ENCODE results near the gene ZNF451.
"Not testable (repeated sequence)": the region's sequence is repeated elsewhere in the genome, so short reads cannot be mapped to it uniquely, and the experiment has no call there.

ZNF451 gene, protein sequence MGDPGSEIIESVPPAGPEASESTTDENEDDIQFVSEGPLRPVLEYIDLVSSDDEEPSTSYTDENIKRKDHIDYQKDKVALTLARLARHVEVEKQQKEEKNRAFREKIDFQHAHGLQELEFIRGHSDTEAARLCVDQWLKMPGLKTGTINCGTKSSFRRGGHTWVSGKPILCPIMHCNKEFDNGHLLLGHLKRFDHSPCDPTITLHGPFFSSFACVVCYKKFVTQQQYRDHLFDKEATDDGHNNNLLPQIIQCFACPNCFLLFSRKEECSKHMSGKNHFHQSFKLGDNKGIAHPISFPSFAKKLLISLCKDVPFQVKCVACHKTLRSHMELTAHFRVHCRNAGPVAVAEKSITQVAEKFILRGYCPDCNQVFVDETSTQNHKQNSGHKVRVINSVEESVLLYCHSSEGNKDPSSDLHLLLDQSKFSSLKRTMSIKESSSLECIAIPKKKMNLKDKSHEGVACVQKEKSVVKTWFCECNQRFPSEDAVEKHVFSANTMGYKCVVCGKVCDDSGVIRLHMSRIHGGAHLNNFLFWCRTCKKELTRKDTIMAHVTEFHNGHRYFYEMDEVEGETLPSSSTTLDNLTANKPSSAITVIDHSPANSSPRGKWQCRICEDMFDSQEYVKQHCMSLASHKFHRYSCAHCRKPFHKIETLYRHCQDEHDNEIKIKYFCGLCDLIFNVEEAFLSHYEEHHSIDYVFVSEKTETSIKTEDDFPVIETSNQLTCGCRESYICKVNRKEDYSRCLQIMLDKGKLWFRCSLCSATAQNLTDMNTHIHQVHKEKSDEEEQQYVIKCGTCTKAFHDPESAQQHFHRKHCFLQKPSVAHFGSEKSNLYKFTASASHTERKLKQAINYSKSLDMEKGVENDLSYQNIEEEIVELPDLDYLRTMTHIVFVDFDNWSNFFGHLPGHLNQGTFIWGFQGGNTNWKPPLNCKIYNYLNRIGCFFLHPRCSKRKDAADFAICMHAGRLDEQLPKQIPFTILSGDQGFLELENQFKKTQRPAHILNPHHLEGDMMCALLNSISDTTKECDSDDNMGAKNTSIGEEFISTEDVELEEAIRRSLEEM

DNA sequence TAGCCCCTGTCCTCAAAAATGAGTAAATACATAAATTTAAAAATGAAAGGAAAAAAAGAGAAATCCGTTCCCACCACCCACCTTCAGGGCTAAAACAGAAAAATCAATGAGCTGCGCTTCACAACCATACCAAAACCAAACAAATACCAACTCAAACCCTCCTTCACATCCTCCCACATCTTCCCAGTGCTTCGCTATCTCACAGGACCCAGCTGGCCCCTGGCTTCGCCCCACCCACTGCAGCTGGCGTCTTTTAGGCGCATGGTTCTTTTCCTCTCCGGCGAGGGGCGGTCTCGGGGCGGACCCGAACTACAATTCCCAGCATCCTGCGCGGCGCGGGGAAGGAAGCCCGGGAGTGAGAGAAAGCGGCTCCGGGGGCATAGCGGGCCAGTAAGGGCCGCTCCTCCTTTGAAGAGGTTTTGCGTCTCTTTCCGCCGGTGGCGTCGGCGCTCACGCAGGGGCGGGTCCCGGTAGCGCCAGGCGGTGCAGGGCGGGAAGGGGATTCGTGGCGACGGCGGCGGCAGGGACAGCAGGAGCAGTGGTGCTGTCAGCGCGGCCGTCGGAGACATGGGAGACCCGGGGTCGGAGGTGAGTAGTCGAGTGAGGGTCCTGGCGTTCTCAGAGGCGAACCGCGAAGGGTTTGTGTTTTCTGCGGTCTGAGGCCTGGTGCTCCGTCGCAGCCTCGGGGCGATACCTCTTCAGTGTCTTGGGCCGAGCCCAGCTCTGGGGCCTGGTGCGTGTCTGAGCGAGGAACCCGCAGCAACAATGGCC is at the start of gene ZNF451:
TSS of gene ZNF451 (plus strand) at position 502 of the 771 bp plus-strand sequence. CDS start at position 568, 66 bp downstream.
- DNase-seq (ENCODE audit: low read depth in 2 of 2, low spot score in 1 of 2), result peak; percentile 92 to 93

DNA sequence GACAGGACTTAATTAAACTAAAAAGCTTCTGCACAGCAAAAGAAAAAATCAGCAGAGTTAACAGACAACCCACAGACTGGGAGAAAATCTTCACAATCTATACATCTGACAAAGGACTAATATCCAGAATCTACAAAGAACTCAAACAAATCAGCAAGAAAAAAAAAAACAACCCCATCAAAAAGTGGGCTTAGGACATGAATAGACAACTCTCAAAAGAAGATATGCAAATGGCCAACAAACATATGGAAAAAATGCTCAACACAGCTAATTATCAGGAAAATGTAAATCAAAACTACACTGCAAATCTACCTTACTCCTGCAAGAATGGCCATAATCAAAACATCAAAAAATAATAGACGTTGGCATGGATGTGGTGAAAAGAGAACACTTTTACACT is 45.9 kb upstream of the ZNF451 start:
- not testable (repeated sequence) for DNase-seq (ENCODE audit: low read depth in 2 of 2, low spot score in 1 of 2)

DNA sequence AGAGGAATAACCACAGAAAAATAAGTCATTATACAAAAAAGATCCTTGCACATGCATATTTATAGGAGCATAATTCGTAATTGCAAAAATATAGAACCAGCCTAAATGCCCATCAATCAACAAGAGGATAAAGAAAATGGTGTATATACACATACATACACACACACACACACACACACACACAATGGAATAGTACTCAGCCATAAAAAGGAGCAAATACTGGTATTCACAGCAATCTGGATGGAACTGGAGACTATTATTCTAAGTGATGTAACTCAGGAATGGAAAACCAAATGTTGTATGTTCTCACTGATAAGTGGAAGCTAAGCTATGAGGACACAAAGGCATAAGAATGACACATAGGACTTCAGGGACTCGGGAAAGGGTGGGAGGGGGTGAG is 45.4 kb upstream of the ZNF451 start:
- DNase-seq (ENCODE audit: low read depth in 2 of 2, low spot score in 1 of 2), result no peak

DNA sequence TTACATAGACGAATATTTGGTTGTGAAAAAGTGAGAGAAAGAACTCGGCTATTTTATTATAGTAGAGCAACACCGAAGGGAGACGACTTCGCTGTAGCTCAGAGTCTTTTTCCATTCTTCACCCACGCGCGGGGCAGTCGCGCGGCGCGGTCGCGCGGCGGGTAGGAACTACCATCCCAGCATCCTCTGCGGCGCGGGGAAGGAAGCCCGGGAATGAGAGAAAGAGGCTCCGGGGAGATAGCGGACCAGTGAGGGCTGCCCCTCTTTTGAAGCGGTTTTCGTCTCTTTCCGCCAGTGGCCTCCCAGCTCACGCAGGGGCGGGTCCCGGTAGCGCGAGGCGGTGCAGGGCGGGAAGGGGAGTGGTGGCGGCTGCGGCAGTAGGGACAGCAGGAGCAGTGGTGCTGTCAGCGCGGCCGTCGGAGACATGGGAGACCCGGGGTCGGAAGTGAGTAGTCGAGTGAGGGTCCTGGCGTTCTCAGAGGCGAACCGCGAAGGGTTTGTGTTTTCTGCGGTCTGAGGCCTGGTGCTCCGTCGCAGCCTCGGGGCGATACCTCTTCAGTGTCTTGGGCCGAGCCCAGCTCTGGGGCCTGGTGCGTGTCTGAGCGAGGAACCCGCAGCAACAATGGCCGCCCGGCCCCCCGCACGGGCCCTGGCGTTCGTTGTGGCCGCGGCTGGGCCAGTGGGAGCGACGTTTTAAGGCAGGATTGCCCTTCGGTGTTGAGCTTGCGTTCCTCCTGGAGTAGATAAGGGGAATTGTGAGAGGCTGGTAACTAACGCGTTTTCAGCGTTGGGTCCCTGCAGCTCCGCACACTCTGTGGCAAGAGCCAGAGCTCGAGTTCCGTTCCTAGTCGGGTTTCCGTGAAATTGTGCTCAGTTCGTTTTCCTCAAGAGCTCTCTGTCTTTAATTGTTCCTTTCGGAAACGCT is 43.4 kb upstream of the ZNF451 start, which contains the start of gene KIAA1586:
TSS of gene KIAA1586 (plus strand) at position 362 of the 925 bp plus-strand sequence. CDS start at position 425, 63 bp downstream.
- DNase-seq (ENCODE audit: low read depth in 2 of 2, low spot score in 1 of 2), result peak; percentile 49 to 65

DNA sequence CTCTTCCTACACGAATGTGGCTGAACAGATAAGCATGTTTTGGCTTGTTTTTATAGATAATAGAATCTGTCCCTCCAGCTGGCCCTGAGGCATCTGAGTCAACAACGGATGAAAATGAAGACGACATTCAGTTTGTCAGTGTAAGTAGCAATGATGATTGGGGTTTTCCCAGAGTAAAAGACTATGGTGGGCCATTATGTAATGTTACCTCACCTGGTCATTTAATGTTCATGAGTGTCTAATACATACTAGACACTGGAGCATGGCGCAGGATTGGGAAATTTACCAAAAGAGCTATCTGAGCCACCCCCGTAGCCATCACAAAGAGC is 42.8 kb upstream of the ZNF451 start:
- not testable (repeated sequence) for DNase-seq (ENCODE audit: low read depth in 2 of 2, low spot score in 1 of 2)

DNA sequence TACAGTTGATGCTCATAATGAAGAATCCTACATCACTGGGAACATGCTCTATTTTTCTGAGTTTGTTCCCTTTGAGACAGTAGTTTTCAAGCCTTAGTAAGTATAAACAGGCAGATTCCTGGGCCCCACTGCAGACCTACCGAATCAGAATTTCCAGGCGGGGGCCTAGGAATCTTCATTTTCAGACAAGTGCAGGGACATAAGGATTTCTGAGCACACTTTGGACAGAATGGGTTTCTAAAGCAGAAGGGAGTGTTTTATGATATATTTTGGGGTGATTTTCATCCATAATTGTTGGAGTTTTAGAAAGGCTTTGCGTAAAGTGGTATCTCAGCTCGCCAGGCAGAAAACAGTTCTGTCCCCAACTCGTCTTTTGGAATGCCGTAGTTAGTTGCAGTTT is 42.1 kb upstream of the ZNF451 start:
- not testable (repeated sequence) for DNase-seq (ENCODE audit: low read depth in 2 of 2, low spot score in 1 of 2)

DNA sequence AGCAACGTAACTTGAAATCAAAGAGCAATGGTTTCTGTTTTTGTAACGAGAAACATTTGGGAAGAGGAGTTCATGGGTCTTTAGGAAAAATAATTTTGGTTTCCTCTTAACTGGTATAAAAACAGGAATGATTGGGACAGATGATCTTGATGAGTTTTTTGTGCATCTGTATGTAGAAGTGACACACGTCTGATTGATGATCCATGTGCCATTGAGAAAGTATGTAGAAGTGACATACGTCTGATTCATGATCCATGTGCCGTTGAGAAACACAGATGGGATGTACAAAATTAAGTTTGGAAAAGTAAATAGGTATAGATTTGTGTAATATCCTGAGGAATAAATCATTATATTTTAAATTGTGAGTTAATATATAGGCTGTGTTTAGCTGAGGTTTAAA is 41.4 kb upstream of the ZNF451 start:
- no peak for DNase-seq (ENCODE audit: low read depth in 2 of 2, low spot score in 1 of 2)

DNA sequence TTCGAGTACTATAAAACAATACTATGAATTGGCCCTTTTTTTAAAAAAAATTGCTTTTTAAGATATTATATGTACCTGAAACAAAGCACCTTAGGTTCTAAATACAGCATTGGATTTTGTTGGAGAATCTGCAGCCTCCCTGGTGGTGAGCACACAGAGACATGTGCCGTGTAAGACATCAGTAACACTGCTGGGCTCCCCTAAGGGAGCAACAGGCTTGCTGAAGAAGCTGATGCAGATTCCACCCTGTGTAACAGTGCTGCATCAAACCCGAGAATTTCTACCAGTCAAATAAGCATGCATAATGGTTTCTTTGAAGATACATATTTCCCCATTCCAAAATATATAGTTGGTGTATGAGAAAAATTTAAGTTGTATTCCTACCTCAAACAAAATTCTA is 26.1 kb upstream of the ZNF451 start:
- no peak for DNase-seq (ENCODE audit: low read depth in 2 of 2, low spot score in 1 of 2)

DNA sequence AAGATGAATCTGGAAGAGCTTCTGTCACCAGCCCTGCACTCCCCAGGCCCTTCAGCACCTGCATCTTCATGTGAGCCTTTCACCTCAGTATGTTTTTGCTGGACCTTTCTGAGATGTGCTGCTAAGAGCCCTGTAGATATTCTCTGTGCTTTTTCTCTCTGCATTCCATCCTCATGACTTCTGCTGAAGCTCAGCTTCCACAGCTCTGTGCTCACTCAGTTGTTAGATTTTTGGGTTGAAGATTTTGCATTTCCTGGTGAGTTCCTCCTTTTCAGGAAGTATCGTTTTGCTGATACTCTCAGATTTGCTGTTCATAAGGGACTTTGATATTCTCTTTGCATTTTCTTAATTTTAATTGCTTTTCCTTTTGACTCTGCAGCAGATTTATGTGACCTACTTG is 25.2 kb upstream of the ZNF451 start:
- no peak for DNase-seq (ENCODE audit: low read depth in 2 of 2, low spot score in 1 of 2)

DNA sequence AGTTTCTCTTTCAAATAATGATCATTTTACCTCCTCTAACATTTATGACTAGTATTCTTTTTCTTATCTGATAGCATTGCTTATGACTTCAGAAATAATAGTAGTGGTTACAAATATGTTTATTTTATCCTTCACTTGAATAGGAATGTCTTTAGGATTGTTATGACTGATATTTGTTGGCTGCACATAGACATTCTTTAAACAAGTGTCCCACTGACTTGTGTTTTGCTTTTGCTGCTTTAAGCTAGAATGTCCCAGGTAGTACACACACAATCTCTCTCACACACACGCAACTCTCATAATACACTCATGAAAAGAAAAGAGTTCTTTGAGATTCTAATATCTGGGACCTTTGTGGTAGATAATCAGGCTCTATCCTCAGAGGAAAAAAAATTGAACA is 21.9 kb upstream of the ZNF451 start:
- no peak for DNase-seq (ENCODE audit: low read depth in 2 of 2, low spot score in 1 of 2)

DNA sequence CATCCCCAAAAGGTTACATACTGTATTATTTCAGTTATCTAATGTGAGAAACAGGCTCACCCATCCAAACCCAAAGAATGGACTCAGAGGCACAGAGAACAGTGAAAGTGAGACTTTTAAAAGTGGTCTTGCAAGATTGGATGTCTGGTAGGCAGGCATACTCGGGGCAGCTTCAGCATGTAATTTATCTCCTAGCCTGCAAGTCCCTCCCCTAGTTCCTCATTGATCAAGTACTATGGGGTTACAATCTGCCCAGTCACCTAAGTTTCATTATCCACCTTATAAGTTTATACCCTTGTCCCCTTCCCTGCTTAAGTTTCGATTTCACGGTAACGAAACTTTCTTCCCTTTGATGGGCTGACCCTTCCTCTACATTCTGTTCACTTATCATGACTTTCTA is 20.8 kb upstream of the ZNF451 start:
- DNase-seq (ENCODE audit: low read depth in 2 of 2, low spot score in 1 of 2), result no peak

DNA sequence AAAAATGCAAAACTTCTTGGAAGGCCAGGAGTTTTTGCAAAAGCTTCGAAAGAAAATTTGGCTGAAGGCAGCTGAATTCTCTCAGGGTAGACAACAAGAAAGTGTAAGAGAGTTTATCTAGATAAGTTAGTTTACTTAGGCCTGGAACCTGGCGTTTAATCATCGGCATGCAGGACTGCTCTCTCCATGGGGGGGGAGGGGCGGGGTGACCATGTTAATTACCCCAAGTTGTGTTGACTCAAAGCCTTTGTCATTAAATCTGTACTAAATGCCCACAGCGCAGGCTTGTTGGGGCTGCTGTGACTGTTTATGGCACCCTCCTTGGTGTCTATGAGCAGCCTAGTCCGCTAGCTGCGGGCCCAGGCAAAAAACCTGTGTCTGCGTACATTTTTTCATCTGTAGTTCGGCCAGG is 20.1 kb upstream of the ZNF451 start:
- DNase-seq (ENCODE audit: low read depth in 2 of 2, low spot score in 1 of 2), result no peak

DNA sequence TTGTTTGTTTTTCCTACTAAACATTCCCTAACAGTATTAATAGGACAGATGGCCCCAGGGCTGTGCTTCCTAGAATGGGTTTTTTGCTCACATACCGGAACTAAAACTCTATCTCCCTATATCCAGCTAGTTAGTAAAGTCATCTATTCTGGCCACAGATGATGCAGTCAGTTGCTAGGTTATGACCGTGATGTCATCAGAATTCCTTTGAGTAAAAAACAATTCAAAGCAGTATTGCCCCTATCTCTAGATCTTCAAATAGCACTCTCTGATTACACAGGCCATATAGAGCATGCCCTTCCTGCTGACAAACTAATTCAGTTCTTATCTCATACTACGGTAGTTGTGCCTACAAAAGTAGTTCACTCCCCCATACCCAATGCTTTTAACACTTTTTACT is 17.9 kb upstream of the ZNF451 start:
- no peak for DNase-seq (ENCODE audit: low read depth in 2 of 2, low spot score in 1 of 2)

DNA sequence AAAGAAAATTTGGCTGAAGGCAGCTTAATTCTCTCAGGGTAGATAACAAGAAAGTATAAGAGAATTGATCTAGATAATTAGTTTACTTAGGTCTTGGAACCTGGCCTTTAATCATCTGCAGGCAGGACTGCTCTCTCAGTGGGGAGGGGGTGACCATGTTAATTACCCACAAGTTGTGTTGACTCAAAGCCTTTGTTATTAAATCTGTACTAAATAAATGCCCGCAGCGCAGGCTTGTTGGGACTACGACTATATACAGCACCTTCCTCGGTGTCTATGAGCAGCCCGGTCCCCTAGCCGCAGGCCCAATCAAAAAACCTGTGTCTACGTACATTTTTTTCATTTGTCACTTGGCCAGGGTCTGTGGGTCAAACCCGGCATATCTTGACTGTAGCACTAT is 15.6 kb upstream of the ZNF451 start:
- no peak for DNase-seq (ENCODE audit: low read depth in 2 of 2, low spot score in 1 of 2)

DNA sequence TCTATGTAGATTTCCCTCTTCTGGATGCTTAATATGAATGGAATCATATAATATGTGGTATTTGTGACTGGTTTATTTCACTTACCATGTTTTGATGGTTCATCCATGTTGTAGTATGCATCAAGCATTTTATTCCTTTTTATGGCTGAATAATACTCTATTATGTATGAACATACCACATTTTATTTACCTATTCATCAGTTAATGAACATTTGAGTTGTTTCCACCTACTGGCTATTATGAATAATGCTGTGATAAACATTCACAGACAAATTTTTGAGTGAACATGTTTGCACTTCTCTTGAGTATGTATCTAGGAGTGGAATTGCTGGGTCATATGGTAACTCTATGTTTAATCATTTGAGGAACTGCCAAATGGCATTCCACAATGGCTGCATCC is 14.9 kb upstream of the ZNF451 start:
- DNase-seq (ENCODE audit: low read depth in 2 of 2, low spot score in 1 of 2), result no peak

DNA sequence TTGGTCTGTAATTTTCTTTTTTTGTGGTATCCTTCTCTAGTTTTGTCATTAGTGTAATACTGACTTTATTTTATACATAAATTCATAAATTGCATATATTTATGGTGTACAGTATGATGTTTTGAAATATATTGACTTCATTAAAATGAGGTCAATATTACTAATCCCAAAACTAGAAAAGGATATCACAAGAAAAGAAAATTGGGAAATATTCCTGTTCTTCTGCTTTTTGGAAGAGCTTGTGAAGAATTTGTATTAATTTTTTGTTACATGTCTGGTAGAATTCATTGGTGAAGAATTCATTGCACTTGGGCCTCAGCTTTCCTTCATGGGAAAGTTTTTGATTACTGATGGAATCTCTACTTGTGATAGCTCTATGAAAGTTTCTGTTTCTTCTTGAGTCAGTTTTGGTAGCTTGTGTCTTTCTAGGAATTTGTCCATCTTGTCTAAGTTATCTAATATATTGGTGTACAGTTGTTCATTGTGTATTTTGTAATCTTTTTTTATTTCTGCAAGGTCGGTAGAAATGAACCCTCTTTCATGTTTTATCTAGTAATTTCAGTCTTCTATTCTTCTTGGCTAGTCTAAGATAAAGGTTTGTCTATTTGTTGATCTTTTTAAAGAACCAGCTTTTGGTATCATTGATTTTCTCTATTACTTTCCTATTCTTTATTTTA is 11.3 kb upstream of the ZNF451 start:
- DNase-seq (ENCODE audit: low read depth in 2 of 2, low spot score in 1 of 2), result no peak

DNA sequence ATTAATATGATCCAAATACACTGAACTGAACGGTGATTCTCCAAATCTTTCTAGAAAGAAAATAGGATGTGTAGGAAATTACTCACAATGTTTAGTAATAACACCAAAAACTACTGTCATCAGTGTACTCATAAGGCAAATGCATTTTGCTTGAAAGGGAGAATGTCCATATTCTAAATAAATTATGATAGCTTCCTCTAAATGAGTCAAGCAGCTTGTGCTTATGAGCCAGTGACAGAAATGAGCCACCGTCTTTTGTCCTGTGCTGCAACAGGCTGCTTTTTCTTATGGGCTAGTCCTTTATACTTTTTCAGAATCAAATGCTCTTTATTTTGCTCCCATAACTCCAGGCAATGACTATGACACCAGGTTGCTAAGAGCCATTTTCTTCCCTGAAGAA is 4.5 kb upstream of the ZNF451 start:
- DNase-seq (ENCODE audit: low read depth in 2 of 2, low spot score in 1 of 2), result no peak

DNA sequence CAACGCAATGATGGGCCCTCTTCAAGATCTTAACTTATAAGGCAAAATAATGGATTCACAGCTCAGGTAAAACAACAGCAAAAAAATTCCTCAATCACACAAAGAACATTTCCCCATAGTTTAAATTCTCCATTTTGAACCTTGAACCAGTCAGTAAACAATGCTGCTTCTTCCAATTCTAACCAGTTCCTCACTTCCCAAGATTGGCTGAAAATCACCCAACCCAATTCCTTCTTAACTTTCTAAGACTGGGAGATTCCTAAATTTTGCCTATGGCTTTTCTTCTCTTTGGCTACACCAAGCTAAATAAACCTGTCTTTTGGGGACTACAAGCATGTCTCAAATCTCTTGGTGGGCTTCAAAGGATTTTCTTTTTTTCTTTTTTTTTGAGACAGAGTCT is 3.1 kb upstream of the ZNF451 start:
- DNase-seq (ENCODE audit: low read depth in 2 of 2, low spot score in 1 of 2), result no peak

DNA sequence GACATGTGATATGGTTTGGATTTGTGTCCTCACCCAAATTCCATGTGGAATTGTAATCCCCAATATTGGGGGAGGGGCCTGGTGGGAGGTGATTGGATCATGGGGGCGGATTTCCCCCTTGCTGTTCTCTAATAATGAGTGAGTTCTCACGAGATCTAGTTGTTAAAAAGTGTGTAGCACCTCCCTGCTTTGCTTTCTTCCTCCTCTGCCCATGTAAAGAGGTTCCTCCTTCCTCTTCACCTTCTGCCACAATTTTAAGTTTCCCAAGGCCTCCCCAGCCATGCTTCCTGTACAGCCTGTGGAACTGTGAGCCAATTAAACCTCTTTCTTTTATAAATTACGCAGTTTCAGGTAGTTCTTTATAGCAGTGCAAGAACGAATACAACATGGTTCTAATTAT is 2.1 kb upstream of the ZNF451 start:
- no peak for DNase-seq (ENCODE audit: low read depth in 2 of 2, low spot score in 1 of 2)

DNA sequence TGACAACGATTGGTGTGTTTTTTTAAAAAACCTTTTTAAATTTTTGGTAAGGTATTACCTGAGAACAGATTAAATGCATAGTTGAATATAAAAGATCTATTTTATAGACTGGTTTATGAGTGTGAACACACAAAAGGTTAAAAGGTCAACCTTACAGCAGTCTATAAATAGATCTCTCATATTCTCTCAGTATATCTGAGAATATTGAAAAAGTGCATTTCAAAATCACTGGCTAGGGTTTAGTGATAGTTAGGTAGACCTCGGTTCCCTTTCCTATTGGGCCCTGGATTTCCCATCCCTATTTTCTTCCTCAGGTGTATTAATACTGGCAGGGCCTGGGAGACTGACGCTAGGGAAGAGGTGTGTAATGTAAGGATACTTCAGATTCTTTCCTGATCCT is 723 bp upstream of the ZNF451 start:
- no peak for DNase-seq (ENCODE audit: low read depth in 2 of 2, low spot score in 1 of 2)
